Mesenchymal stem cell (in vitro differentiated cells and primary cell): Measurements from ENCODE around the gene NIPAL4.
"Not testable (repeated sequence)": the region's sequence is repeated elsewhere in the genome, so short reads cannot be mapped to it uniquely, and the experiment has no call there.

Experiments used
- DNase-seq: peaks from one replicate; pipeline ENCODE4 v3.0.0-alpha.2; 2013
- H2AFZ ChIP-seq: one replicate; pipeline ENCODE4 v1.6.1; 2013; ENCODE audit warnings: low read depth, mild to moderate bottlenecking, control low read depth, inconsistent platforms, low read length, moderate library complexity
- H2AK5ac ChIP-seq: 2 replicates; pipeline ENCODE4 v1.6.1; 2013; ENCODE audit warnings: low read length, moderate library complexity, mild to moderate bottlenecking, inconsistent platforms; ENCODE audit not compliant: severe bottlenecking
- H2BK120ac ChIP-seq: one replicate; pipeline ENCODE4 v1.6.1; 2013; ENCODE audit warnings: low read depth, mild to moderate bottlenecking, inconsistent platforms, low read length, moderate library complexity
- H2BK12ac ChIP-seq, 2 experiments: one replicate each; pipeline ENCODE4 v1.6.1; 2013; ENCODE audit warnings: inconsistent platforms in 2 of 2, low read length in 2 of 2, mild to moderate bottlenecking in 2 of 2, moderate library complexity in 2 of 2, control low read depth in 1 of 2
- H2BK15ac ChIP-seq: one replicate; pipeline ENCODE4 v1.6.1; 2013; ENCODE audit warnings: mild to moderate bottlenecking, low read depth, inconsistent platforms; ENCODE audit not compliant: poor library complexity, severe bottlenecking
- H2BK5ac ChIP-seq: 2 replicates; pipeline ENCODE4 v1.6.1; 2013; ENCODE audit warnings: low read depth, mild to moderate bottlenecking, low read length, control low read depth, inconsistent platforms; ENCODE audit not compliant: poor library complexity, severe bottlenecking
- H3K14ac ChIP-seq, 2 experiments: one replicate each; pipeline ENCODE4 v1.6.1; 2013; ENCODE audit warnings: inconsistent platforms in 2 of 2, low read length in 2 of 2, control low read depth in 1 of 2, mild to moderate bottlenecking in 1 of 2, moderate library complexity in 1 of 2
- H3K18ac ChIP-seq, 2 experiments: one replicate each; pipeline ENCODE4 v1.6.1; 2013; ENCODE audit warnings: inconsistent platforms in 2 of 2, low read length in 2 of 2, control low read depth in 1 of 2, low read depth in 1 of 2, mild to moderate bottlenecking in 1 of 2
- H3K23ac ChIP-seq, 2 experiments: one replicate each; pipeline ENCODE4 v1.6.1; 2013; ENCODE audit warnings: inconsistent platforms in 2 of 2, low read length in 2 of 2, mild to moderate bottlenecking in 2 of 2, moderate library complexity in 2 of 2, control low read depth in 1 of 2
- H3K27ac ChIP-seq: 2 replicates; pipeline ENCODE4 v1.5.1; 2013; ENCODE audit warnings: mild to moderate bottlenecking, moderate library complexity, low read length, control low read depth, inconsistent platforms; ENCODE audit not compliant: poor library complexity, severe bottlenecking
- H3K27me3 ChIP-seq, 2 experiments: 2 replicates each; pipeline versions ENCODE4 v1.6.1 to v1.7.0; 2013; ENCODE audit warnings: low read length in 2 of 2, mild to moderate bottlenecking in 2 of 2, moderate library complexity in 2 of 2, control low read depth in 1 of 2, inconsistent platforms in 1 of 2; ENCODE audit not compliant: control insufficient read depth in 1 of 2, insufficient read depth in 1 of 2
- H3K36me3 ChIP-seq, 2 experiments: 2 replicates each; pipeline versions ENCODE4 v1.6.1 to v1.7.0; 2013; ENCODE audit warnings: low read length in 2 of 2, control low read depth in 1 of 2, inconsistent platforms in 1 of 2, low read depth in 1 of 2, mild to moderate bottlenecking in 1 of 2; ENCODE audit not compliant: insufficient read depth in 2 of 2, control insufficient read depth in 1 of 2
- H3K4ac ChIP-seq, 2 experiments: one replicate each; pipeline ENCODE4 v1.6.1; 2013; ENCODE audit warnings: inconsistent platforms in 2 of 2, low read length in 2 of 2, mild to moderate bottlenecking in 2 of 2, moderate library complexity in 2 of 2, control low read depth in 1 of 2, low read depth in 1 of 2
- H3K4me1 ChIP-seq: 2 replicates; pipeline ENCODE4 v1.6.1; 2013; ENCODE audit warnings: low read depth, low read length, control low read depth; ENCODE audit not compliant: control insufficient read depth, insufficient read depth
- H3K4me2 ChIP-seq: 2 replicates; pipeline ENCODE4 v1.6.1; 2013; ENCODE audit warnings: low read length, mild to moderate bottlenecking, inconsistent platforms; ENCODE audit not compliant: poor library complexity, severe bottlenecking
- H3K4me3 ChIP-seq, 2 experiments: 2 replicates each; pipeline versions ENCODE4 v1.5.1 to v1.7.0; 2013; ENCODE audit warnings: low read length in 2 of 2, mild to moderate bottlenecking in 2 of 2, control low read depth in 1 of 2, low read depth in 1 of 2; ENCODE audit not compliant: insufficient read depth in 1 of 2
- H3K79me1 ChIP-seq: replicated peaks from 2 replicates; pipeline ENCODE4 v1.6.1; 2013; ENCODE audit warnings: mild to moderate bottlenecking, control low read depth, low read length, inconsistent platforms; ENCODE audit not compliant: poor library complexity, severe bottlenecking
- H3K9ac ChIP-seq: 2 replicates; pipeline ENCODE4 v1.7.0; 2013; ENCODE audit warnings: mild to moderate bottlenecking, low read length, moderate library complexity
- H3K9me3 ChIP-seq: 2 replicates; pipeline ENCODE4 v1.7.0; 2013; ENCODE audit warnings: mild to moderate bottlenecking, low read length; ENCODE audit not compliant: control insufficient read depth
- H4K8ac ChIP-seq: one replicate; pipeline ENCODE4 v1.6.1; 2013; ENCODE audit warnings: inconsistent platforms, mild to moderate bottlenecking, low read length, moderate library complexity
- H4K91ac ChIP-seq: one replicate; pipeline ENCODE4 v1.6.1; 2013; ENCODE audit warnings: mild to moderate bottlenecking, low read length, inconsistent platforms
- WGBS: methylation state at CpG from one replicate; pipeline ENCODE4 v1.1.7; 2013; ENCODE audit warnings: mixed read lengths; 5-methylcytosine and 5-hydroxymethylcytosine counted together

NIPAL4 gene

DNA sequence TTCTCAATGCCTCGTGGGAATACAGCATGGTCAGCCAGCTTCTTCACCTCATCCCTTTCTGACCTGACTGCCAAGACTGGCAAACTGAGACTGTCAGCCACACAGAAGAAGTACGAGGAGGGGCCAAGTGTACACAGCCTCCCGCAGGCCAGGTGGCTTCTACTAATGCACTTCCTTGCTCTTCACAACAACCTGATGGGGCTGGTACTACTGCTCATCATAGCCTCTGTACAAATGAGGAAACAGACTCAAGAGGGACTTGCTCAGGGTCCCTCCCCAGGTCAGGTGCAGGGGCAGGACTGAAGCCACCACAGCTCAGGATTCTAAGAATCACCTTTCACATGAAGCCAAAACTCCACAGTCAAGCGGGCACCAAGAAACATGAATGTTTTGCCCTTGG lies 21.3 kb downstream of the NIPAL4 start:
- H3K9me3 ChIP-seq, result no peaks in the 10 kb centered on the region
- H3K36me3 ChIP-seq, result peaks cover 5 to 54% of the 10 kb centered on the region in 2 experiments
- no peak overlapping the region for H2AK5ac ChIP-seq
- H4K91ac ChIP-seq, result no peak overlapping the region
- H2BK12ac ChIP-seq, result no peak overlapping the region
- no peak overlapping the region for H3K27ac ChIP-seq
- no peak overlapping the region for H2AFZ ChIP-seq
- 94% methylated on average over 4 of the region's 4 CpGs for whole genome bisulfite sequencing
- H3K4me2 ChIP-seq, result no peak overlapping the region
- no peak overlapping the region for H2BK15ac ChIP-seq
- H3K4me3 ChIP-seq, result no peak overlapping the region
- H3K14ac ChIP-seq, result no peak overlapping the region
- no peak overlapping the region for H3K9ac ChIP-seq
- peaks cover 34% of the 10 kb centered on the region for H3K79me1 ChIP-seq
- H3K4ac ChIP-seq, result no peak overlapping the region
- no peak overlapping the region for H2BK120ac ChIP-seq
- H3K23ac ChIP-seq, result peak overlapping the region in 1 of 2 experiments; percentile 2
- H2BK5ac ChIP-seq, result no peak overlapping the region
- H4K8ac ChIP-seq, result no peak overlapping the region
- no peak overlapping the region for H3K18ac ChIP-seq
- H3K4me1 ChIP-seq, result no peaks in the 10 kb centered on the region
- no peak for DNase-seq
- H3K27me3 ChIP-seq, result no peaks in the 10 kb centered on the region

DNA sequence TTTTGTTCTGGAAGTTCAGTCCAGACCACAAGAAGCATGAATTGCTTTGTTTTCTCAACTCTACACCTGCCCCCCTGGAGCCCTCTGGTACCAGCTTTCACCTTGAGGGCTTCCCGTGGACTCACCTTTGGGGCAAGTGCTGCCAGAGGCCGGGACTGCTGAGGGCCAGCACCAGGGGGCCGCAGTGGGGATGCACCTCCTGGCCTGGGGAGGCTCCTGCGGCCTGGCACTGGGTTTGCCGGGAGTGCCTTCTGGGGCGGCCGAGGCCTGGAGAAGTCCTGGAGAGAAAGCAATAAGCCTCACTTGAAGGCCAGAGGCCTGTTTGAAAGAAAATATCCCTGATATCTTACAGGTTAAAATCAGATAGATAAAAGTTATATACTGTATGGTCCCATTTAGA lies 21.7 kb downstream of the NIPAL4 start:
- no peak overlapping the region for H3K18ac ChIP-seq
- H3K23ac ChIP-seq, result no peak overlapping the region
- no peak overlapping the region for H3K4me2 ChIP-seq
- no peaks in the 10 kb centered on the region for H3K9me3 ChIP-seq
- H3K79me1 ChIP-seq, result peaks cover 37% of the 10 kb centered on the region
- no peak overlapping the region for H3K27ac ChIP-seq
- no peak overlapping the region for H3K4me3 ChIP-seq
- H2BK15ac ChIP-seq, result no peak overlapping the region
- no peak overlapping the region for H4K91ac ChIP-seq
- H2BK120ac ChIP-seq, result no peak overlapping the region
- no peak overlapping the region for H4K8ac ChIP-seq
- no peak overlapping the region for H3K4ac ChIP-seq
- no peak overlapping the region for H2AK5ac ChIP-seq
- no peak overlapping the region for H2BK12ac ChIP-seq
- no peaks in the 10 kb centered on the region for H3K4me1 ChIP-seq
- H3K9ac ChIP-seq, result no peak overlapping the region
- 98% methylated on average over 4 of the region's 7 CpGs for WGBS
- no peak overlapping the region for H2AFZ ChIP-seq
- no peaks in the 10 kb centered on the region for H3K27me3 ChIP-seq
- no peak overlapping the region for H3K14ac ChIP-seq
- peaks cover 5 to 58% of the 10 kb centered on the region in 2 experiments for H3K36me3 ChIP-seq
- no peak for DNase-seq
- no peak overlapping the region for H2BK5ac ChIP-seq

DNA sequence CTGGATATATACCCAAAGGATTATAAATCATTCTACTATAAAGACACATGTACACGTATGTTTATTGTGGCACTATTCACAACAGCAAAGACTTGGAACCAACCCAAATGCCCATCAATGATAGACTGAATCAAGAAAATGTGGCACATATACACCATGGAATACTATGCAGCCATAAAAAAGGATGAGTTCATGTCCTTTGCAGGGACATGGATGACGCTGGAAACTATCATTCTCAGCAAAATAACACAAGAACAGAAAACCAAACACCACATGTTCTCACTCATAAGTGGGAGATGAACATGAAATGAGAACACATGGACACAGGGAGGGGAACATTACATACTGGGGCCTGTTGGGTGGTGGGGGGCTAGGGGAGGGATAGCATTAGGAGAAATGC lies 22.7 kb downstream of the NIPAL4 start:
- H3K9ac ChIP-seq, H3K9me3 ChIP-seq, H2AFZ ChIP-seq, H3K27ac ChIP-seq, H2AK5ac ChIP-seq, H2BK12ac ChIP-seq, H3K4ac ChIP-seq, H3K4me3 ChIP-seq, H3K4me1 ChIP-seq, H2BK15ac ChIP-seq, H3K4me2 ChIP-seq, H3K27me3 ChIP-seq, H4K91ac ChIP-seq, H4K8ac ChIP-seq, H3K14ac ChIP-seq, DNase-seq, H2BK120ac ChIP-seq, H3K23ac ChIP-seq, H2BK5ac ChIP-seq, H3K18ac ChIP-seq: not testable (repeated sequence)
- Histone ChIP-seq H3K79me1 (peaks cover 43% of the 10 kb centered on the region), H3K36me3 (peaks cover 5 to 65% of the 10 kb centered on the region in 2 experiments)
- WGBS, result 100% methylated on average over 1 of the region's 2 CpGs

DNA sequence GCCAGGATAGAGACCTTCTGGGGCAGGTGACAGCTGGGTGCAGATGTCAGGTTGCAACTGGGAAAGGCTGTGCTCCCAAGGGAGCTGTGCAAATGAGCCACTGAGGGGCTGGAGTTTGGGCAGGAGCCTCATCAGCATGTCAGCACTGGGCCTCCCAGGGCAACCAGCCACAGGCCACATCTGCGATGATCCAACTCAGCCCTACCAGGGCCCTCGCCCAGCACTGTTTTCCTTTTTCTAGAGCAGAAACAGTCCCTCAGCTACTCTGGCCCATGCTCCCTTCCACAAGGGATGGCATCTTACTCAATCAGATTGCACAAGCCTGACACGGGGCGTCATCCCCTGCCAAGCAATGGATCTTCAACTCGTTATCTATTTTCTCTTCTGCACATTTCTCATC lies 24.8 kb downstream of the NIPAL4 start:
- WGBS, result 95% methylated on average over 5 of the region's 5 CpGs
- Histone ChIP-seq H3K4me2 (no peak overlapping the region), H2BK12ac (no peak overlapping the region), H3K14ac (no peak overlapping the region), H3K4me3 (no peak overlapping the region), H2AFZ (no peak overlapping the region), H3K9ac (no peak overlapping the region), H2BK120ac (no peak overlapping the region), H3K27me3 (no peaks in the 10 kb centered on the region), H3K18ac (no peak overlapping the region), H3K79me1 (peaks cover 49% of the 10 kb centered on the region), H2AK5ac (no peak overlapping the region), H4K91ac (no peak overlapping the region), H3K36me3 (peaks cover 10 to 66% of the 10 kb centered on the region in 2 experiments), H4K8ac (no peak overlapping the region), H2BK5ac (no peak overlapping the region), H3K27ac (no peak overlapping the region), H2BK15ac (no peak overlapping the region), H3K23ac (no peak overlapping the region), H3K4me1 (no peaks in the 10 kb centered on the region), H3K9me3 (no peaks in the 10 kb centered on the region), H3K4ac (no peak overlapping the region)
- DNase-seq, result no peak
